Measurements from ENCODE around the gene ZBTB8OS.

Gene ZBTB8OS

GRCh38 chr1:32644426-32644825 lies 5.9 kb downstream of the ZBTB8OS start:
- TF ChIP-seq REST (IDR thresholded peaks at IDR 0.05; ENCODE audit: insufficient read depth in 1 of 2, low read depth in 2 of 2, low read length in 2 of 2) (no peak), FOXP2 (optimal IDR thresholded peaks at IDR 0.05; ENCODE audit: borderline replicate concordance, extremely low read depth, extremely low read length, insufficient read depth) (no peak), TAF1 (IDR thresholded peaks at IDR 0.05; ENCODE audit: borderline replicate concordance, insufficient read depth, low read length) (no peak), POLR2AphosphoS5 (IDR thresholded peaks at IDR 0.05; ENCODE audit: low read depth, low read length) (no peak), SIN3A (IDR thresholded peaks at IDR 0.05; ENCODE audit: borderline replicate concordance, insufficient read depth, low read length) (no peak)

GRCh38 chr1:32639489-32640075 lies 10.8 kb downstream of the ZBTB8OS start:
- TF ChIP-seq REST (IDR thresholded peaks at IDR 0.05; ENCODE audit: insufficient read depth in 1 of 2, low read depth in 2 of 2, low read length in 2 of 2) = no peak
- no peak for TF ChIP-seq TAF1 (IDR thresholded peaks at IDR 0.05; ENCODE audit: borderline replicate concordance, insufficient read depth, low read length)
- TF ChIP-seq POLR2AphosphoS5 (IDR thresholded peaks at IDR 0.05; ENCODE audit: low read depth, low read length) = no peak
- no peak for TF ChIP-seq SIN3A (IDR thresholded peaks at IDR 0.05; ENCODE audit: borderline replicate concordance, insufficient read depth, low read length)
- TF ChIP-seq FOXP2 (optimal IDR thresholded peaks at IDR 0.05; ENCODE audit: borderline replicate concordance, extremely low read depth, extremely low read length, insufficient read depth) = no peak

- TF ChIP-seq FOXP2 (optimal IDR thresholded peaks at IDR 0.05; ENCODE audit: borderline replicate concordance, extremely low read depth, extremely low read length, insufficient read depth) = no peak
- TF ChIP-seq REST (IDR thresholded peaks at IDR 0.05; ENCODE audit: insufficient read depth in 1 of 2, low read depth in 2 of 2, low read length in 2 of 2) = no peak
- no peak for TF ChIP-seq POLR2AphosphoS5 (IDR thresholded peaks at IDR 0.05; ENCODE audit: low read depth, low read length)
- no peak for TF ChIP-seq SIN3A (IDR thresholded peaks at IDR 0.05; ENCODE audit: borderline replicate concordance, insufficient read depth, low read length)
- TF ChIP-seq TAF1 (IDR thresholded peaks at IDR 0.05; ENCODE audit: borderline replicate concordance, insufficient read depth, low read length) = no peak
Observed at GRCh38 chr1:32636914-32637645, 13.3 kb downstream of the ZBTB8OS start.

- TF ChIP-seq TAF1 (IDR thresholded peaks at IDR 0.05; ENCODE audit: borderline replicate concordance, insufficient read depth, low read length) (no peak), SIN3A (IDR thresholded peaks at IDR 0.05; ENCODE audit: borderline replicate concordance, insufficient read depth, low read length) (no peak), POLR2AphosphoS5 (IDR thresholded peaks at IDR 0.05; ENCODE audit: low read depth, low read length) (no peak), FOXP2 (optimal IDR thresholded peaks at IDR 0.05; ENCODE audit: borderline replicate concordance, extremely low read depth, extremely low read length, insufficient read depth) (no peak), REST (IDR thresholded peaks at IDR 0.05; ENCODE audit: insufficient read depth in 1 of 2, low read depth in 2 of 2, low read length in 2 of 2) (no peak)
Observed at GRCh38 chr1:32635508-32636277, 14.7 kb downstream of the ZBTB8OS start.
